Testis (tissue), 2 donors: Measurements from ENCODE around the gene SKIC2.

Experiments
- CTCF ChIP-seq, 3 experiments: fragments of 450-650 bp in 2 of 3; fragments of 200-600 bp in 1 of 3; sonication (generic) in 1 of 3; IDR thresholded peaks; one replicate each; pipeline ENCODE4 v1.5.1; 2016 to 2019; ENCODE audit warnings: antibody characterized with exemption in 3 of 3, mild to moderate bottlenecking in 2 of 3, moderate library complexity in 1 of 3
- POLR2A ChIP-seq: fragments of 450-650 bp; IDR thresholded peaks from one replicate; pipeline ENCODE4 v1.6.1; 2017; ENCODE audit warnings: antibody characterized with exemption, mild to moderate bottlenecking, moderate library complexity

DNA sequence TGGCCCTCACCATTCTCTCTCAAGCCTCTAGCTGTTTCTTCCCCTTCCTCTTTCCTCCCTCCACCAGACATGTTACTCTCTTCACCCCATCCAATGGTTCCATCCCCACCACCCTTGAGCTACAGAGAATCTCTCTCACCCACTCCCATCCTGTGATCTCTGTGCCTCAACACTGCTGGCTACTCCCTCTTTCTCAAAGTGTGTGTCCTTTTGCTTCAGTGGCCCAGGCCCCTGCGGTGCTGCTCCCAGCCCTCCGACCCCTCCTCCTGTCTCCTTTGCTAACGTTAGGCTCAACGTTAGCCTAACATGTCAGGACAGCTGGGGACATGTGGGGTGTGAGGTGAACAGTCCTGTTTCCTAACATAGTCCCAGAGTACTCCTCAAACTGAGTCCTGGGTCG is 6.1 kb upstream of the SKIC2 start:
- no peak for TF ChIP-seq CTCF (IDR thresholded peaks at IDR 0.05)
- no peak for TF ChIP-seq POLR2A
